Superior temporal gyrus (tissue), 1 donor: ENCODE results near the gene GCNT3.
A peak's percentile ranks its signal among the peaks of the same experiment; 100 is the strongest.
"Not testable (repeated sequence)": the region's sequence is repeated elsewhere in the genome, so short reads cannot be mapped to it uniquely, and the experiment has no call there.

Experiments used
- DNase-seq: peaks from one replicate; pipeline ENCODE4 v3.0.0-alpha.2; 2016; ENCODE audit errors: extremely low spot score

The GCNT3 gene

GRCh38 chr15:59618406-59618805 is 6.8 kb downstream of the GCNT3 start:
- DNase-seq = no peak

GRCh38 chr15:59622289-59622688 is 10.7 kb downstream of the GCNT3 start:
- DNase-seq = no peak

GRCh38 chr15:59632714-59633113 is 21.1 kb downstream of the GCNT3 start:
- no peak for DNase-seq

- no peak for DNase-seq
These were observed 24.6 kb downstream of the GCNT3 start for GRCh38 chr15:59636184-59636583.

- not testable (repeated sequence) for DNase-seq
These were observed 25.9 kb downstream of the GCNT3 start for GRCh38 chr15:59637507-59637906.

GRCh38 chr15:59642351-59642750 is 30.8 kb downstream of the GCNT3 start:
- DNase-seq = no peak

- DNase-seq = no peak
These were observed 33.2 kb downstream of the GCNT3 start for GRCh38 chr15:59644756-59645155.

GRCh38 chr15:59645812-59646211 is 34.2 kb downstream of the GCNT3 start:
- DNase-seq = not testable (repeated sequence)

GRCh38 chr15:59646277-59646676 is 34.7 kb downstream of the GCNT3 start:
- no peak for DNase-seq

GRCh38 chr15:59647085-59647484 is 35.5 kb downstream of the GCNT3 start:
- DNase-seq = no peak

- DNase-seq = no peak
These were observed 38.0 kb downstream of the GCNT3 start for GRCh38 chr15:59649603-59650002.

GRCh38 chr15:59654046-59654445 is 42.5 kb downstream of the GCNT3 start:
- no peak for DNase-seq

GRCh38 chr15:59656897-59657634 is 45.5 kb downstream of the GCNT3 start, which contains the start of gene GTF2A2:
GTF2A2 (minus strand) TSS chr15:59657515; CDS start chr15:59652277, 5,238 bp downstream.
- peak; percentile 95 for DNase-seq

GRCh38 chr15:59657635-59658125 is 46.1 kb downstream of the GCNT3 start:
- DNase-seq = no peak

GRCh38 chr15:59659366-59659765 is 47.8 kb downstream of the GCNT3 start:
- no peak for DNase-seq

GRCh38 chr15:59662260-59662659 is 50.7 kb downstream of the GCNT3 start:
- no peak for DNase-seq

- DNase-seq = no peak
These were observed 57.0 kb downstream of the GCNT3 start for GRCh38 chr15:59668556-59668955.
